ENCODE data around the gene KLRG1. TPM values are rescaled to one million over a fixed set of nuclear protein-coding genes. Genes with fewer than 3 reads are reported as not detected.

Gene KLRG1
- total RNA-seq, 1 donor from 2014 or later = 3.1 TPM

GRCh38 chr12:8948701-8949341 is 40.5 kb upstream of the KLRG1 start:
- peak; percentile 24 for DNase-seq
- H3K4me1 Mint-ChIP-seq = peaks cover 50% of the 10 kb centered on the region
- CTCF ChIA-PET = interaction anchor here (1.0 to 3.1 kb wide), 4 partner anchors 33 to 89 kb away, joined by 3 to 20 read pairs (median 6); partner anchors contain the start of gene PHC1
- peak overlapping the region; percentile 95 for H3K27ac Mint-ChIP-seq
- peak overlapping the region; percentile 99 for H3K4me3 Mint-ChIP-seq
- H3K27me3 Mint-ChIP-seq = no peaks in the 10 kb centered on the region
- TF ChIP-seq, protein P1, sequence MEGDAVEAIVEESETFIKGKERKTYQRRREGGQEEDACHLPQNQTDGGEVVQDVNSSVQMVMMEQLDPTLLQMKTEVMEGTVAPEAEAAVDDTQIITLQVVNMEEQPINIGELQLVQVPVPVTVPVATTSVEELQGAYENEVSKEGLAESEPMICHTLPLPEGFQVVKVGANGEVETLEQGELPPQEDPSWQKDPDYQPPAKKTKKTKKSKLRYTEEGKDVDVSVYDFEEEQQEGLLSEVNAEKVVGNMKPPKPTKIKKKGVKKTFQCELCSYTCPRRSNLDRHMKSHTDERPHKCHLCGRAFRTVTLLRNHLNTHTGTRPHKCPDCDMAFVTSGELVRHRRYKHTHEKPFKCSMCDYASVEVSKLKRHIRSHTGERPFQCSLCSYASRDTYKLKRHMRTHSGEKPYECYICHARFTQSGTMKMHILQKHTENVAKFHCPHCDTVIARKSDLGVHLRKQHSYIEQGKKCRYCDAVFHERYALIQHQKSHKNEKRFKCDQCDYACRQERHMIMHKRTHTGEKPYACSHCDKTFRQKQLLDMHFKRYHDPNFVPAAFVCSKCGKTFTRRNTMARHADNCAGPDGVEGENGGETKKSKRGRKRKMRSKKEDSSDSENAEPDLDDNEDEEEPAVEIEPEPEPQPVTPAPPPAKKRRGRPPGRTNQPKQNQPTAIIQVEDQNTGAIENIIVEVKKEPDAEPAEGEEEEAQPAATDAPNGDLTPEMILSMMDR (IDR thresholded peaks at IDR 0.05) = no peak
- intact Hi-C loops (cut with micrococcal nuclease) = loop anchor here (1.0 to 2.0 kb wide), 3 partner anchors 35 to 252 kb away; partner anchors contain the start of genes PHC1 and RIMKLB
- no peak for ATAC-seq (ENCODE audit: low read depth)
- POLR2A ChIA-PET = interaction anchor here (0.6 to 1.9 kb wide), 9 partner anchors 9 to 1416 kb away, joined by 3 to 8 read pairs (median 5); partner anchors contain the start of genes PHC1 and RIMKLB
- no peaks in the 10 kb centered on the region for H3K9me3 Mint-ChIP-seq
- H3K36me3 Mint-ChIP-seq (ENCODE audit: low read depth) = peaks cover 47% of the 10 kb centered on the region

DNA sequence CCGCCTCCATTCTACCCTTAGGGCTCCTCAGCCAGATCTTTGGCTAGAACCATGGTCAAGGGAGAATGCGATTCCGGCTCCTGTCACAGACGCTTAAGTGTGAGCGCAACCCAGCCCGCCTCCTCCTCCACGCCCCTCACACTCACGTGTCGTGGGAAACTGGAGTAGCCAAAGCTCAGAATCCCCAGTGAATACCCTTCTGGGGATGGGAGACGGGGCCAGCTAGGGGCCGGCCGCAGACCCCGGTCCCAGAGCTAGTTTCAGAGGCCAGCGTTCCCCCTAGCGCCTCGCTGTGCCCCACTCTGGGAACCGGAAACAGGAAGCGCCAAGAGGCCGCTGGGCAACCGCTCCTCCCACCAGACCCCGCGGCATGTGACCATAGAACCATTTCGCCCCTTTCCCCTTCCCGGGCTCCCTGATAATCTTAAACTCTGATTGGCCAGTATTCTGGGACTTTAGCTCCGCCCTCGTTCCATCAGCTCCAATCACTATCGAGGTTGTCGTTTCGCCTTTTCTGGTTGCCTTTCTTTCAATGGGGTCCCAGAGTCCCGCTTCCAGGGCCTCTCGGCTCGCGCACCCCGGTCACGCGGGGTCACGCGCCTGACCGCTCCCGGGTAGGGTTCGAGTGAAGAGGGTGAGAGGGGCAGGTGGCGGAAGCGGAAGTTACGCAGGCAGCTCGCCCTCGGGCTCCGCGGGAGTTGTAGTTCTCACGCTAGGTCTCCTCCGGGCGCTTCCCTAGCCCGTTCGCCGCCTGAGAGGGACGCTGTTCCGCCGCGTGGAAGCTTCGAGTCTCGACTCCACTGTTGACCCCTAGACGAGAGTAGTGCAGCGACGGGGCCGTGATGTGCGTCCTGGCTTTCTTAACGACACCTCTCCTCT is 39.8 kb upstream of the KLRG1 start, which contains the start of gene M6PR:
Gene M6PR (minus strand): TSS at position 304 of the 879 bp plus-strand sequence. CDS start 3,241 bp downstream, outside the sequence.
- H3K4me3 Mint-ChIP-seq = peak within 1 kb of the TSS; percentile 99
- TF ChIP-seq, protein P1 (IDR thresholded peaks at IDR 0.05) = no peak
- DNase-seq (peak; percentile 89), ATAC-seq (ENCODE audit: low read depth) (peak; percentile 82)
- intact Hi-C loops (cut with micrococcal nuclease) = loop anchor here (1.0 to 2.0 kb wide), 4 partner anchors 35 to 252 kb away; partner anchors contain the start of genes PHC1 and RIMKLB
- ChIA-PET POLR2A (interaction anchor here (0.6 to 1.9 kb wide), 12 partner anchors 9 to 1415 kb away, joined by 3 to 8 read pairs (median 5); partner anchors contain the start of genes PHC1 and RIMKLB), CTCF (interaction anchor here (1.0 to 3.1 kb wide), 5 partner anchors 34 to 89 kb away, joined by 3 to 20 read pairs (median 5); partner anchors contain the start of gene PHC1)
- H3K27ac Mint-ChIP-seq = peak within 1 kb of the TSS; percentile 95
- H3K36me3 Mint-ChIP-seq (ENCODE audit: low read depth) = peaks cover 42% of the 10 kb centered on the region
- H3K27me3 Mint-ChIP-seq = no peaks in the 10 kb centered on the region
- no peaks in the 10 kb centered on the region for H3K9me3 Mint-ChIP-seq
- H3K4me1 Mint-ChIP-seq = peaks cover 50% of the 10 kb centered on the region

- H3K36me3 Mint-ChIP-seq (ENCODE audit: low read depth) = peaks cover 36% of the 10 kb centered on the region
- DNase-seq (no peak), ATAC-seq (ENCODE audit: low read depth) (peak; percentile 20)
- TF ChIP-seq, protein P1 (IDR thresholded peaks at IDR 0.05) = no peak
- H3K27ac Mint-ChIP-seq = peak overlapping the region; percentile 95
- H3K4me1 Mint-ChIP-seq = peaks cover 50% of the 10 kb centered on the region
- intact Hi-C loops (cut with micrococcal nuclease) = loop anchor here (1.0 kb wide), 1 partner anchor 89 kb away; no protein-coding TSS in a partner anchor
- H3K4me3 Mint-ChIP-seq = peak overlapping the region; percentile 99
- H3K27me3 Mint-ChIP-seq = no peaks in the 10 kb centered on the region
- ChIA-PET POLR2A (interaction anchor here (0.6 to 1.9 kb wide), 10 partner anchors 8 to 1263 kb away, joined by 3 to 8 read pairs (median 6); partner anchors contain the start of genes PHC1 and RIMKLB), CTCF (interaction anchor here (1.0 to 3.1 kb wide), 6 partner anchors 34 to 99 kb away, joined by 3 to 20 read pairs (median 6); partner anchors contain the start of gene PHC1)
- no peaks in the 10 kb centered on the region for H3K9me3 Mint-ChIP-seq
These were observed 39.2 kb upstream of the KLRG1 start for GRCh38 chr12:8950221-8950527.

DNA sequence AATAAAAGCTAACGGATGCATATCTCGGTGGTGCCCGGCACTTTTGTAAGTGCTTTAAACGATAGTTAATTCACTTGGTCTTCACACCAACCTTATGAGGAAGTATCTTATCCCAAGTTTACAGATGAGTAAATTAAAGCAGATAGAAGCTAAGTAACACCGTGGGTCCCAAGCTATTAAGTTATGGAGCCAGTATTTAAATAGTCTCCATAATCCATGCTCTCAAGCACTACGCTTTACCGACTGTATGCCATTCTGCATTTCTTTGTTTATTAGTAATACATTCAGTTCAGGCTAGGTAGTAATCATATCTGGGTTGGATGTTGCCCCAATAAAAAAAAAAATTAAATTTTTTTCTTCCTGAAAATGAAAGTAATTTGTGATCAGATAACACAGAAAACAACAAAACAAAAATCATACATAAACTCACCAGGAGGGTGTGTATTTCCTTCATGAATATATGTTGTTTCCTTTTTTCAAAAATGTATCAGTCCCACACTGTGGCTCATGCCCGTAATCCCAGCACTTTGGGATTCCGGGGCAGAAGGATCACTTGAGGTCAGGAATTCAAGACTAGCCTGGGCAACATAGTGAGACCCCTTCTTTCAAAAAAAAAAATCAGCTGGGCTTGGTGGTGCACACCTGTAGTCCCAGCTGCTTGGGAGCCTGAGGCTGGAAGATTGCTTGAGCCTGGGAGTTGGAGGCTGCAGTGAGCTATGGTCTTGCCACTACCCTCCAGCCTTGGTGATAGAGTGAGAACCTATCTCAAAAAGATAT is 38.5 kb upstream of the KLRG1 start:
- peaks cover 30% of the 10 kb centered on the region for H3K36me3 Mint-ChIP-seq (ENCODE audit: low read depth)
- ATAC-seq (ENCODE audit: low read depth) (no peak), DNase-seq (no peak)
- intact Hi-C loops (cut with micrococcal nuclease) = loop anchor here (1.0 kb wide), 1 partner anchor 88 kb away; no protein-coding TSS in a partner anchor
- CTCF ChIA-PET = interaction anchor here (1.2 to 3.1 kb wide), 5 partner anchors 9 to 98 kb away, joined by 3 to 20 read pairs (median 6); no protein-coding TSS in a partner anchor
- H3K27ac Mint-ChIP-seq = peak overlapping the region; percentile 95
- H3K27me3 Mint-ChIP-seq = no peaks in the 10 kb centered on the region
- POLR2A ChIA-PET = interaction anchor here (0.7 kb wide), 1 partner anchor 303 kb away, joined by 4 read pairs; no protein-coding TSS in a partner anchor
- H3K4me1 Mint-ChIP-seq = peaks cover 49% of the 10 kb centered on the region
- H3K9me3 Mint-ChIP-seq = no peaks in the 10 kb centered on the region
- peak overlapping the region; percentile 99 for H3K4me3 Mint-ChIP-seq
- TF ChIP-seq, protein P1 (IDR thresholded peaks at IDR 0.05) = no peak
